ENCODE data around the gene CTU2. TPM values are rescaled to one million over a fixed set of nuclear protein-coding genes. Genes with fewer than 3 reads are reported as not detected.
A peak's percentile ranks its signal among the peaks of the same experiment; 100 is the strongest.

The CTU2 gene
- total RNA-seq, 2 donors from 2014 or later: 12.8 to 18.4 TPM

DNA sequence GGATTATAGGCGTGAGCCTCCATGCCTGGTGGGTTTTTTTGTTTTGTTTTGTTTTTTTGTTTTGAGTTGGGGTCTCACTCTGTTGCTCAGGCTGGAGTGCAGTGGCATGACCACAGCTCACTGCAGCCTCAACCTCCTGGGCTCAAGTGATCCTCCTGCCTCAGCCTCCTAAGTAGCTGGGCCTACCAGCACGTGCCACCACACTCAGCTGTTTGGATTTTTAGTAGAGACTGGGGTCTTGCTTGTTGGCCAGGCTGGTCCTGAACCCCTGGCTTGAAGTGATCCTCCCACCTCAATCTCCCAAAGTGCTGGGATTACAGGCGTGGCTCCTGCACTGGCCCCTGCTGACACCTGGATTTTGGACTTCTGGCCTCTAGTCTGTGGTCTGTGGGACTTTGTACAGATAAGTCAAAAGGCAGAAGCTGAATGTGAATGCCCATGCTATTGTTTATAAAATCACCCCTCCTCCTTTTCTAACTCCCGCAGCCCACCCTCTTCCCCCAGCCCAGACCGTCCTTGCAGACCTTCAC is 25.7 kb upstream of the CTU2 start:
- intact Hi-C loops (cut with DNase I): no loop called here
- ATAC-seq (no peak), DNase-seq (no peak)

DNA sequence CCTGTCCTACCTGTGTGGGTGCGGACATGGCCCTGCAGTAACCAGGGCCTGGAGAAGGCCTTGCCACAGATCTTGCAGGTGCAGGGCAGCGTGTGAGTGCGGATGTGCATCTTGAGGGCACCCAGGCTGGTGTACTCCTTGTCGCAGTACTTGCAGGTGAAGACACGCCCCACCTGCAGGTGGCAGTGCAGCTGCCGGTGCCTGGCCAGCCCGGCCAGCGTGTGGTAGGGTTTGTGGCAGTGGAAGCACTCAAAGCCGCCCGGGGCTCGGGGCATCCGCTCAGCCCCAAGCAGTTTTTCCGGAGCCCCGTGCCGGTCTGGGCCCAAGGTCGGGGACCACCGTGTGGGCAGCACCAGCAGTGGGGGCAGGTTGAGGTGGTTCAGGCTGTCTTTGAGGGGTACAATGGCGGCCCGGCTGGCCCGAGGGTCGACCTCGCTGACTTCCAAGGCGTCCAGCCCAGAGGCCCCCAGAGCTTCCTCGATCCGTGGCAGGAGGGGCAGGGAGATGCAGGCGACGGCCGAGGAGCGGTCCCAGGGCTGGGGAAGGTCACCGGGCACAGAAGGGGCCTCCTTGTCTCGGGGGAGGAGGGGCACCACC is 25.1 kb upstream of the CTU2 start:
- intact Hi-C loops (cut with DNase I): no loop called here
- ATAC-seq (no peak), DNase-seq (no peak)

DNA sequence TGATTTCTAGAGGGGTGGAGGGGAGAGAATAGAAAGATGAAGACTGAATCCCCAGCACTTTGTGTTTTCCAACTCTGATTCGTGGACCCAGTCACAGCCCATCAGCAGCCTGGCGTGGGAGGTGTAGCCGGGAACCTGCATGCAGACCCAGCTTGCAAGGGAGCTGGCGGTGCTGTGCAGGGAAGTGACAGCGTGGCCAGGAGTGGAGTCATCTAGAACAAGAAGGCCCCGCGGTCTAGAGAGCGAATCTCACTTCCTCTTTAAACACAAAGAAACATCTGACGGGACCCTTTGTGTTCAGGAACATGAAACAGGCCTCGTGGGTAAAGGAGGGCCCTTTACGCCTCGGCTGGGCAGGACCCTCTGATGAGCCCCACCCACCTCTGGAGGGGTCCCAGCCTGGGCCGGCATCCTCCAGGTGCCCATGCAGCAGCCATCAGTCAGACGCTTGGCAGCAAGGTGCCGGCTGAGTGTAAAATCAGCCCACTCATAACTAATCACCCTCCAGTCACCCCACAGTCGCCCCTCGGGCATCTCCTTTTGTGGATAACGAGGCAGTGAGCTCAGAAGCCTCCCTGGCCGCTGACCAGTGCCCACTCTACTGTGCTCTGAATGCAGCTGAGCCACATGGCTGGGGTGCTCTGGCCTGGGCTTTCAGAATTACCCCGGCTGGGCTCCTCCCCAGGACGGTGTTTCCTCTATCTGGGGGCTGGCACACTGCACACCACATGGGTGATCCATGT is 24.4 kb upstream of the CTU2 start:
- ATAC-seq: peak in 1 of 2 donors; percentile 6
- intact Hi-C loops (cut with DNase I): no loop called here
- no peak for DNase-seq

DNA sequence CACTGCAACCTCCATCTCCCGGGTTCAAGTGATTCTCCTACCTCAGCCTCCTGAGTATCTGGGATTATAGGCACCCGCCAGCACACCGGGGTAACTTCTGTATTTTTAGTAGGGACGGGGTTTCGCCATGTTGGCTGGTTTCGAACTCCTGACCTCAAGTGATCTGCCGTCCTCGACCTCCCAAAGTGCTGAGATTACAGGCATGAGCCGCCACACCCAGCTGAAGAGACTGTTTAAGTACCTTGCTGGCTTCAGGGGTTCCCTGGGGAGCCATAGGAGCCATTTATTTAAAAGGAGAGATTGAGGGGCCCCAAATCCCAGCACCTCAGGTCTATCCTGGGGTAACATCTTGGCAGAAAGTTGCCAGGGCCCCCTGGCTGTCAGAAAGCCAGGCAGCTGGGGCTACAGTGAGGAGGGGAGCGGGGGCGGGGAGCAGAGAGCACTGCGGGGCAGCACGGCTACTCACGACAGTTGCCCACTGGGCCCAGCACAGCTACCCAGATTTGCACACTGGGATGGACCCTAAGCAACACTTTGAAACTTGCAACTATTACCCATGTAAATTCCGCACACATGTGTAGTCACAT is 21.6 kb upstream of the CTU2 start:
- ATAC-seq (no peak), DNase-seq (no peak)
- intact Hi-C loops (cut with DNase I): no loop called here

DNA sequence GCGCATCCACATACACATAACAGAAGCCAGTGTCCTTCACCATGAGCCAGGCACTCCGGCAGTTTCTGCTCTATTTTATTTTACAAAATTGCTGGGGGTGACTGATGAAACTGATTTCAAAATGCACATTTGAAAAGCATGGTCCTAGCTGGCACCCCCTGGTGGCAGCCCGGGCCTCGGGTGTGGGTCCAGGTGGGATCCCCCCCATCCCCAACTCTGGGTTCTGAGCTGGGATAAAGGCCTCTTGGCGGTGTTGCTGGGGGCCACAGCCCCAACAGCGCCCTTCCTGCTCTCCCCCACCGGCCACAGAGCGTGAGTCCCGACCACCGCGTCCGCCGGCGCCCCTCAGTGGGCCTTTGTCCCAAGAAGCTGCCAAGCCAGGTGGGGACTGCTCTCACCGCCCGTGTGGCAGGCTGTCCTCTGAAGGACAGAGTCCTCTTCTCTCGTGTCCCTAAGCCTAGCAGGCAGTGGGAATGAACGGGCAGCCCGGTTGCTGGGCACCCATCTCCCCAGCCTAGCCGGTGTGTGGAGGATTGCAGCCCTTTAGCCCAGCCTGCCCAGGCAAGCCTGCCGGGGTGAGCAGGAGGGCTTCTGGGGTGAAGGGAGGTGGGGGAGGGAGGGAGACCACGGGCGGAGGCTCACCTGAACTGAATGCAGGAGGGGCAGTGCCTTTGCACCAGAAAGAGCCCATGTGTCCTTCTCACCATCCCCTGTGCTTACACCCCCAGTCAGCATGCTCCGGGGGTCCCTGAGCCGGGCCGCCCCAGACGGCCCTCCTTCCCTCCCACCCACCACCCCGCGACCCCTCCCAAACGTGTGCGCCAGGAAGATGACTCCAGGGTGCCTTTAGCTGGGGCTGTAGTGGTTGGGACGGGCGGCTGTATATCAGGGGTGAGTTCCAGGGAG is 20.9 kb upstream of the CTU2 start:
- intact Hi-C loops (cut with DNase I): no loop called here
- ATAC-seq: peak in 1 of 2 donors; percentile 1
- no peak for DNase-seq

DNA sequence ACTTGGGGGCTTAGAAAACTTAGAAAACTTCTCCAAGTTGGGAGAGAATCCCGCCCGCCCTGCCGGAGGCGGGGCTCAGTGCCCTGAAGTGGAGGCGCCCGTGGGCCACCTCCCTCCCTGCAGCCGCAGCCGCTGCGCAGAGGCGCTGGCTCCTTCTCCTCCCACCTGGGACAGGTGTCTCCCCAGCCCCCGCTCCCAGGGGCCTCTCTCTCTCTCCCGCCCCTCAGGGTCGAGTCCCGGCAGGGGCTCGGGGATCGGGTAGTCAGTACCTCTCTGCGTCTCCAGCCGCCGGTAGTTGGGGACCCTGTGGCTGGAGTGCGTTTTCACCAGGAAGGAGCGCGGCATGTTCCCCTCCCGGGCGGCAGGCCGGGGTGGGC is 20.3 kb upstream of the CTU2 start:
- intact Hi-C loops (cut with DNase I): no loop called here
- DNase-seq (no peak), ATAC-seq (peak; percentile 24 to 28)

- intact Hi-C loops (cut with DNase I): no loop called here
- ATAC-seq (peak; percentile 90 to 92), DNase-seq (peak; percentile 86)
These were observed 19.7 kb upstream of the CTU2 start, which contains the start of gene SNAI3 for GRCh38 chr16:88686439-88687253. SNAI3 (minus strand) TSS chr16:88686507; CDS start chr16:88686406, 101 bp downstream.

- intact Hi-C loops (cut with DNase I): no loop called here
These were observed 19.1 kb upstream of the CTU2 start for GRCh38 chr16:88687254-88687576.

DNA sequence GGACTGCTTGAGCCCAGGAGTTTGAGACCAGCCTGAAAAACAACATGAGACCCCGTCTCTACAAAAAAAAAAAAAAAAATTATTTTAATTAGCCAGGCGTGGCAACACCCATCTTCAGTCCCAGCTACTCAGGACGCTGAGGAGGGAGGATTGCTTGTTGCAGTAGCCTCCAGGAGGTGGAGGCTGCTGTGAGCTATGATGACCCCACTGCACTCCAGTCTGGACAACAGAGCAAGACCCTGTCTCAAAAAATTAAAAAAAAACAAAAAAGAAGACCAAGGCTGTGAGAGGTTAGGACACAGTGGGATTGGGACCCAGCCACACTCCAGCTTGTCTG is 18.7 kb upstream of the CTU2 start:
- no peak for DNase-seq

More at GRCh38 chr16:88687254-88687576, 19.1 kb upstream of the CTU2 start:
- no peak for ATAC-seq
- no peak for DNase-seq

DNA sequence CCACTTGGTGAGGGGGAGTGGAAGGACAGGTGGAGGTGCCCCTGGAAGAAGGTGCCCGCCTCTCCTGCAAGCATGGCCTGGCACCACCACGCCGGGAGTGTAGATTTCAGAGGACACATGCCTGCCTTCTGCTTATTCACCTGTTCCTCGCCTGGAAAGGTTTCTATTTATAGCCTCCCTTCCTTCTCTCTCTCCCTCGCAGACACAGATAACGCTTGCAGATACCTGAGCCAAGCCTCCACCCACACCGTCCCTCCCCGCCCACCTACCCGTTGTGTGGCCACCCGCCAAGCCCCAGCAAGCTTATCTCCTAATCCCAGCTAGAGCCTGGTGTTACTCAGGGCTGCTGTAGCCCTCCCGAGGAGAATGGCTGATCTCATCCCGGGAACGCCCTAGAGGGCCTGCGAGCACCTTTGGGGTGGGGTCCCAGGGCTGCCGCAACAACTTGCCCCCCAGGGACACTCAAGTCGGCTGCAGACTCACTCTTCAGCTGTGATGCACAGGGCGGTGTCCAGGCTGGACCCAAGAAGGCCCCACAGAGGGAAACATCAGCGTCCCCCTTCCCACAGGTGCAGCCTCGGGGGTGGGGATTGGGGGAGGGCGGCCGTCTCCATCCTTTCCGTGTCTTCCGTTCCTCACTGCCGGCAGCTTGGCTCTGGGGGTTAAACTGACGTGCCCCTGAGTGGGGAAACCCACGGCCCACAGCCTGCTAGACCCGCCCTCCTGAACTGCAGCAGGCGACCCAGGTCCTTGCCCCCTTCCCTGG is 18.1 kb upstream of the CTU2 start:
- ATAC-seq (peak in 1 of 2 donors; percentile 54), DNase-seq (no peak)
- intact Hi-C loops (cut with DNase I): no loop called here

More for the DNA sequence above, 18.7 kb upstream of the CTU2 start:
- no peak for ATAC-seq
- intact Hi-C loops (cut with DNase I): no loop called here

DNA sequence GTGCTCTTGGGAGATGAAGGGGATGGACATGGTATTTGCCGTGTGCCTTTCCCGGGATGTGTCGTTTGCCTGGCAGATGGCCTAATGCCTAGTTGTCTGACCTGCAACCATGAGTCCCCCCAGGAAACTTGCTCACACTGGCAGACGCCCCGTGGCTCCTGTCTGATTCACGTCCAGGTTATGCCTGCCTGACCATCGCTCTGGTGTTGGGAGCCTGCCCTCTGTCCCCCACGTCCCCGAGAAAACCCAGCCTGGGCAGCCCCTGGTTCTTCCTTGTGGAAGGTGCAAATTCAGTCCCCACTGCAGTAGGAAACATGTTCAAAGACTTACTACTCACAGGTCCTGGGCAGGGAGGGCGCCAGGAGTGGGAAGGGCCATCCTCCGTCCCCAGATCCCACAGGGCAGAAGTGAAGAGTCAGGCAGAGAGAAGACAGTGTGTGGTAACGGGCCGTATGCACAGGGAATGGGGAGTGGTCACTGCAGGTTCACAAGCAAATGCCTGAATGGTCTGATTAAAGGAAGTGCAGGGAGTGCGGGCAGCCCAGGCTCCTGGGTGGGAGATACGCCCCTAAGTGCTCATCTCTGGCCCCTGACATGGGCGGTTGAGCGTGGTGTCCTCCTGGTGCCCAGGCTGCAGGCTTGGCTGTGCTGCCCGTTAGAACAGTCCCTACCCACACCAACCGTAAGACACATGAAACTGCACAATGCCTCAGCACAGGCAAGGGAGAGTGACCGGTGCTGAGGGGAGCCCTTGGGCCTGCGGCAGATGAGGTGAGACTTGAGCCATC is 15.8 kb upstream of the CTU2 start:
- ATAC-seq (no peak), DNase-seq (no peak)
- intact Hi-C loops (cut with DNase I): no loop called here

GRCh38 chr16:88691129-88691813 is 15.0 kb upstream of the CTU2 start:
- DNase-seq (no peak), ATAC-seq (no peak)
- intact Hi-C loops (cut with DNase I): no loop called here

DNA sequence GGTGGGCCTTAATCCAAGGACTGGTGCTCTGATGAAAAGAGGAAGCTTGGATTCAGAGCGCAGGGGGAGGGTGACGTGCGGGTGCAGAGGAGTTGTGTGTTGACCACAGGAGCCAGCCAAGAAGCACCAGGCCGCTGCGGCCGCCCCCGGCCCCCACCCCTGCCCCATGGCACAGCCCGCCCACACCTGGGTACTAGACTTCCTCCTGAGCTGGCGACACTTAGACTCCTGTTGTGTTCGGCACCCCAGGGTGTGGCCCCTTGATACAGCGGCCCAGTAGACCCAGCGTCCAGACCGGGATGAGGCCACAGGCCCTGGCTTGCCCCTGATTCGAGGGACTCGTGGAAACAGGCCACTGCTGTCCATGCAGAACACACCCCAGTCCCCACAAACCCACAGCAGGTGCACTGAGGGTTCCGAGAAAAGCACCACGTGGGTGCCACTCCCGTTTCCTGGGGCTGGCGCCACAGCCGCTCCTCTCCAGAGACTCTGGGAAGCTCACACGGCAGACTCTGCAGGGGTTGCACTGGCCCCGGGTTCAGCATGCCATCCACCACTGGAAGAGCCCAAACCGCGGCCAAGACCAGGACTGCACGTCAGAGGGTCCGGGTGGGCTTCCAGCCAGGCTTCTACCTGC is 14.3 kb upstream of the CTU2 start:
- intact Hi-C loops (cut with DNase I): no loop called here
- no peak for DNase-seq
- ATAC-seq: no peak

GRCh38 chr16:88692861-88693260 is 13.4 kb upstream of the CTU2 start:
- no peak for ATAC-seq
- intact Hi-C loops (cut with DNase I): no loop called here
- no peak for DNase-seq

DNA sequence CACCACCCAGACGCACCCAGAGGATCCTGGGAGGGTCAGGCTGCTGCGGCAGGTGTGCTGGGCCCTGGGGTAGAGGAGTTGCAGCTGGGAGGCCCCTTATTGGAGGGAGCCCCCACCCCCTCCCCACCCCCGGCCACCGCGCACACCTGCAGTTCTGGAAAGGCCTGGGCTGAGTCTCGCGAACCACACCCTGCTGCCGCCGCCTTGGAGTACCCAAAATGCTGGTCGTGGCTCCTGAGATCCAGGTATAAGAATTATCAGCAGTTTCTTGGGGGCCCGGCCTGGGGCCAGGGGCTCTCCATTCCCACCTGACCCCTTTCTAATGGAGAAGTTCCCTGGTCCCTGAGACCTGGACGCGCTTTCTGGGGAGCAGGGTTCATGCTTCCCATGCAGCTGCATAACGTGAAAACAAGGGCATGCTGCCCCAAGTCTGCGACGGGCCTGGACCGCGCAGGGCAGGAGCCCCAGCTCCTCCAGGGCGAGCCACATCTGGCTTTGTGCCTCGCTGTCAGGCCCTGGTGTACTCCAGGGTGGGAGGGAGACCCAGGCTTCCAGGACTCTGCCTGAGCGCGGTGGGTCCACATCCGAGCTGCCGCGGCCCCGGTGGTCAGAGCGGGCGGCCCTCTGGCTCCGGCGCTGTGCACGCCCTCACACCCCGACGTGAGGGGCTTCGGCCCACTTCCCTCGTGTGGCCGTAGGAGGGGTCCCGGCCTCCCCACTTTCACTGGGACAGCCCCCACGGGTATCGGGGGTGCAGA is 12.7 kb upstream of the CTU2 start:
- ATAC-seq (no peak), DNase-seq (no peak)
- intact Hi-C loops (cut with DNase I): no loop called here
